ENCODE data around the gene SLC26A6. TPM values are rescaled to one million over a fixed set of nuclear protein-coding genes. Genes with fewer than 3 reads are reported as not detected.

The SLC26A6 gene
- total and polyA plus RNA-seq, 2 of the 13 experiments (the other 11 are each of a cell fraction or from before 2014, with no cell fraction given) = 40.7 to 184 TPM

GRCh38 chr3:48648188-48648850 is 13.1 kb upstream of the SLC26A6 start (continued):
- TF ChIP-seq WIZ (CRISPR knock-in tag; IDR thresholded peaks at IDR 0.05) = no peak

DNA sequence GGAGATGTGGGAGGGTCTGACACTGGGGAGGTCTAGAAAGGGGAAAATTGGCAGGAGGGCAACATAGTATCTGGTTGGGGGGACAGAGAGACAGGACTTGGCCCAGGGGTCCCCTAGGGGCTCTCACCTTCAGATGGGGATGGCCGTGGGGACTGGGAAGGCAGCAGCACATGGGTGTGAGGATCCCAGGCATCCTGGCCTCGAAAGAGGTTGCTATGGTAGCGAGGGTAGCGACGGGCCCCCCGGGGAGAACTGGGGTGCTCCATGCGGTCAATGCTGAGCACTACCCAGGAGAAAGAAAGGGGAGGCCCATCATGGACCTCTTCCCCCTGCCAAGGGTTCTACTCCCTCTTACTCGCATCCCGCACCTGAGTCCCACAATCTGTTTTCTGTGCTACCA is 12.5 kb upstream of the SLC26A6 start:
- Histone ChIP-seq H3K79me2 (ENCODE audit: insufficient read depth, low read length) (no peaks in the 10 kb centered on the region), H3K4me2 (ENCODE audit: low read depth, low read length) (no peak overlapping the region), H3K4me3 (replicated peaks in 1 of 3; ENCODE audit: insufficient read depth in 1 of 3, low read depth in 2 of 3, low read length in 3 of 3) (no peak overlapping the region), H3K27ac (ENCODE audit: extremely low read length, insufficient read depth, low read length) (no peak overlapping the region), H3K4me1 (ENCODE audit: insufficient read depth, low read length) (peaks cover 4% of the 10 kb centered on the region; the same call in 1 of the 2 replicates), H2AFZ (ENCODE audit: low read length) (no peak overlapping the region), H3K9ac (ENCODE audit: insufficient read depth, low read depth, low read length) (no peak overlapping the region), H3K36me3 (replicated peaks in 1 of 2; ENCODE audit: control insufficient read depth in 1 of 2, insufficient read depth in 2 of 2, low read length in 2 of 2) (peaks cover 0 to 3% of the 10 kb centered on the region in 2 experiments; a peak in 3 of 5 replicates), H4K20me1 (ENCODE audit: insufficient read depth, low read length) (no peaks in the 10 kb centered on the region), H3K27me3 (ENCODE audit: control insufficient read depth in 1 of 2, insufficient read depth in 2 of 2, low read length in 2 of 2) (no peaks in the 10 kb centered on the region), H3K9me3 (ENCODE audit: low read length) (no peaks in the 10 kb centered on the region)
- POLR2A ChIA-PET = no interaction called here
- in situ Hi-C loops (cut with HindIII; ENCODE audit: extremely low pct_ligation_motif_present, low pct_unique_long_range_greater_than_20kb) = no loop called here
- intact Hi-C loops (cut with micrococcal nuclease; ENCODE audit: unreplicated experiment) = no loop called here
- FAIRE-seq (no peak), ATAC-seq (no peak), DNase-seq (ENCODE audit: low spot score) (no peak)
- BruUV-seq (replicated peaks) = no TSS peak
- CTCF ChIA-PET (ENCODE audit: low intra/inter-chr PET ratio, low total read pairs) = no interaction called here
- WGBS (ENCODE audit: low lambda C conversion rate) = 82% methylated on average over 3 of the region's 9 CpGs
- TF ChIP-seq TBP (CRISPR knock-in tag; IDR thresholded peaks at IDR 0.05) (no peak), SP1 (IDR thresholded peaks at IDR 0.05) (no peak), SP1 (CRISPR knock-in tag; IDR thresholded peaks at IDR 0.05) (no peak), SRSF1 (optimal IDR thresholded peaks at IDR 0.05; ENCODE audit: low read depth, low read length) (no peak), SUZ12 (IDR thresholded peaks at IDR 0.05; ENCODE audit: low read depth, low read length) (no peak), RFX5 (IDR thresholded peaks at IDR 0.05; ENCODE audit: low read depth, low read length) (no peak), TCF7 (IDR thresholded peaks at IDR 0.05; ENCODE audit: low read depth) (no peak), ZNF274 (CRISPR knock-in tag; IDR thresholded peaks at IDR 0.05) (no peak), ZMAT5 (CRISPR knock-in tag; IDR thresholded peaks at IDR 0.05; ENCODE audit: borderline replicate concordance, low read depth) (no peak), ZNF883 (CRISPR knock-in tag; IDR thresholded peaks at IDR 0.05; ENCODE audit: not compliant biosample characterization) (no peak), IRX3 (CRISPR knock-in tag; IDR thresholded peaks at IDR 0.05; ENCODE audit: borderline replicate concordance, low read depth) (no peak)
- TF ChIP-seq, protein P1, sequence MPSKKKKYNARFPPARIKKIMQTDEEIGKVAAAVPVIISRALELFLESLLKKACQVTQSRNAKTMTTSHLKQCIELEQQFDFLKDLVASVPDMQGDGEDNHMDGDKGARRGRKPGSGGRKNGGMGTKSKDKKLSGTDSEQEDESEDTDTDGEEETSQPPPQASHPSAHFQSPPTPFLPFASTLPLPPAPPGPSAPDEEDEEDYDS (CRISPR knock-in tag; IDR thresholded peaks at IDR 0.05) = no peak

Data from HepG2 (cell line).